Transverse colon (tissue), 4 donors: ENCODE data around the gene SUSD3.

Source experiments
- EP300 ChIP-seq: sonication (generic); formaldehyde crosslinking; IDR thresholded peaks from one replicate; pipeline ENCODE4 v1.6.1; 2017; ENCODE audit warnings: antibody characterized with exemption, low read depth
- POLR2A ChIP-seq: fragments of 450-650 bp; IDR thresholded peaks from one replicate; pipeline ENCODE4 v1.6.1; 2016; ENCODE audit warnings: antibody characterized with exemption, mild to moderate bottlenecking, moderate library complexity
- POLR2AphosphoS5 ChIP-seq, 3 donors: sonication (generic); formaldehyde crosslinking; IDR thresholded peaks; one replicate each; pipeline ENCODE4 v1.6.1; 2016; ENCODE audit warnings: antibody characterized with exemption in 3 of 3
- TF ChIP-seq, protein P1 (sequence below), 5 experiments: fragments of 200-600 bp in 3 of 5; fragments of 450-650 bp in 2 of 5; sonication (generic) in 3 of 5; IDR thresholded peaks; 1 replicate in 2 of 5; 2 replicates in 3 of 5; pipeline ENCODE4 v1.5.1; 2016 to 2017; ENCODE audit warnings: antibody characterized with exemption in 5 of 5, inconsistent platforms in 3 of 5, mild to moderate bottlenecking in 2 of 5, moderate library complexity in 1 of 5

DNA sequence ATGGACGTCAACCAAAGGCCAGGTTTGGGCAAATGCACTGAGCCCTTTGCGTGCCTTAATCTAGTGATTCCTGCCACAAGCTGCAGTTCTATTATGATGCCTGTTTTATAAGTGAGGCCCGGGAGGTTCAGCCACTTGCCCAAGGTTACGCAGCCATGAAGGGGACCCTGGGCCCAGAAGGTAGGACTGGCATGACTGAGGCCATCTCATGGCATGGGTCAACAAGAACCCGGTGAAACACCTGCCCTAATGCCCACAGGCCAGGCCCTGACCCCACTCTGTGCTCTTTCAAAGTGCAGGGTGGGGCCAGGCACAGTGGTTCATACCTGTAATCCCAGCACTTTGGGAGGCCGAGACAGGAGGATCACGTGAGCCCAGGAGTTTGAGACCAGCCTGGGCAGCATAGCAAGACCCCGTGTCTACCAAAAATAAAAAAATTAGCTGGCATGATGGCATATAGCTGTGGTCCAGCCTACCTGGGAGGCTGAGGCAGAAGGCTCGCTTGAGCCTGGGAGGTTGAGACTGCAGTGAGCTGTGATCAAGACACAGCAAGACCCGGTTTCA is 66.9 kb downstream of the SUSD3 start:
- TF ChIP-seq, protein P1, sequence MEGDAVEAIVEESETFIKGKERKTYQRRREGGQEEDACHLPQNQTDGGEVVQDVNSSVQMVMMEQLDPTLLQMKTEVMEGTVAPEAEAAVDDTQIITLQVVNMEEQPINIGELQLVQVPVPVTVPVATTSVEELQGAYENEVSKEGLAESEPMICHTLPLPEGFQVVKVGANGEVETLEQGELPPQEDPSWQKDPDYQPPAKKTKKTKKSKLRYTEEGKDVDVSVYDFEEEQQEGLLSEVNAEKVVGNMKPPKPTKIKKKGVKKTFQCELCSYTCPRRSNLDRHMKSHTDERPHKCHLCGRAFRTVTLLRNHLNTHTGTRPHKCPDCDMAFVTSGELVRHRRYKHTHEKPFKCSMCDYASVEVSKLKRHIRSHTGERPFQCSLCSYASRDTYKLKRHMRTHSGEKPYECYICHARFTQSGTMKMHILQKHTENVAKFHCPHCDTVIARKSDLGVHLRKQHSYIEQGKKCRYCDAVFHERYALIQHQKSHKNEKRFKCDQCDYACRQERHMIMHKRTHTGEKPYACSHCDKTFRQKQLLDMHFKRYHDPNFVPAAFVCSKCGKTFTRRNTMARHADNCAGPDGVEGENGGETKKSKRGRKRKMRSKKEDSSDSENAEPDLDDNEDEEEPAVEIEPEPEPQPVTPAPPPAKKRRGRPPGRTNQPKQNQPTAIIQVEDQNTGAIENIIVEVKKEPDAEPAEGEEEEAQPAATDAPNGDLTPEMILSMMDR (IDR thresholded peaks at IDR 0.05), result no peak
- TF ChIP-seq POLR2AphosphoS5 (IDR thresholded peaks at IDR 0.05), result no peak
- TF ChIP-seq POLR2A, result no peak
- no peak for TF ChIP-seq EP300
